ENCODE results near the gene ITGB5. TPM values are rescaled to one million over a fixed set of nuclear protein-coding genes. Genes with fewer than 3 reads are reported as not detected.

ITGB5 gene
- total and polyA plus RNA-seq, 4 donors: 21.0 to 126 (median 43.7) TPM

DNA sequence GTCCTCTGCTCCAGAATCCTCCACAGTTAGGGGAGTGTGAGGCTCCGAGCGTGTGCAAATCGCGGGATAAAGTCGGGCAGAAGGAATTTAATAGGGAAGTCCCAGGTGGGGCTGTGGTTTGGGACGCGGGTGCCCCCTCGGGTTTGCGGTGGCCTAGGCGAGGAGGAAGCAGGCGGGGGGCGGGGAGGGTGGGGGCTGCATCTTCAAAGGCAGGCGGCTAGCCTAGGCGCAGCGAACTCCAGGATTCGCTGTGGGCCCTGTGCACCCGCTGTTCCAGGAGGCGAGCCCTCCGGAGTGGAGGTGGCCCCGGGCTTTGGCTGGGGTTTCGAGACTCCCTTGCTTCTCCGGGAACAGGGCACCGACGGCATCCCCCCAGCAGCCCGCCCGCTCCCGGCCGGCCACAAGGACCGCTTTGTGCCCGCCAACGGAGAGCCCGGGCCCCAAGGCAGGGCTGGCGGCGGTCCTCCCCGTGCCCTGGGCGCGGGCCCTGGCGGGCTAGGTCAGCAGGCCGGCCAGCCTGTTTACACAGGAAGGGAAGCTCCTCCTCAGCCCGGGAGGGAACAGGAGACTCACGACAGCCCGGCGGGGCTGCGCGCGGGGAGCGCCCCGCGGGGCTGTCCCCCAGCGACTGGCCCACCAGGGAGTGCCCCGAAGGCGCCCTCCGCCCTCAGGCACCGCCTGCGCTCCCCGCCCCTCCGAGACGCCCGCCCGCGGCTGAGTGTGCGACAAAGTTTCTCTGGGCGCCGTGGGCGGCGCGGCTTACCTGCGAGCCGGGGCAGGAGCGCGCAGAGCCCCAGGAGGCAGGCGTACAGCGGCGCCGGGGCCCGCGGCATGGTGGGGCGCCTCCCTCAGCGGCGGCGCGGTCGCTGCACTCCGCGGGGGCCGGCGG is 753 bp downstream of the ITGB5 start:
- Histone ChIP-seq H3K9me3 (ENCODE audit: control insufficient read depth in 4 of 4, insufficient read depth in 3 of 4, low read length in 3 of 4) (no peaks in the 10 kb centered on the region), H3K27ac (ENCODE audit: low read depth in 1 of 2, low read length in 1 of 2) (peak overlapping the region; percentile 87 to 99), H3K4me3 (peak overlapping the region; percentile 68), H3K9ac (ENCODE audit: insufficient read depth in 1 of 2, low read length in 2 of 2) (peak overlapping the region in 1 of 2 donors; percentile 17), H3K27me3 (ENCODE audit: control insufficient read depth in 3 of 3, insufficient read depth in 3 of 3, low read length in 2 of 3) (no peaks in the 10 kb centered on the region), H3K36me3 (ENCODE audit: control insufficient read depth in 4 of 4, insufficient read depth in 4 of 4, low read length in 4 of 4) (peaks cover 0 to 3% (median 0%) of the 10 kb centered on the region in 4 donors), H3K4me1 (ENCODE audit: control insufficient read depth in 5 of 5, insufficient read depth in 5 of 5, low read length in 5 of 5) (peaks cover 0 to 20% (median 2%) of the 10 kb centered on the region in 5 donors)
- TF ChIP-seq, protein P1, sequence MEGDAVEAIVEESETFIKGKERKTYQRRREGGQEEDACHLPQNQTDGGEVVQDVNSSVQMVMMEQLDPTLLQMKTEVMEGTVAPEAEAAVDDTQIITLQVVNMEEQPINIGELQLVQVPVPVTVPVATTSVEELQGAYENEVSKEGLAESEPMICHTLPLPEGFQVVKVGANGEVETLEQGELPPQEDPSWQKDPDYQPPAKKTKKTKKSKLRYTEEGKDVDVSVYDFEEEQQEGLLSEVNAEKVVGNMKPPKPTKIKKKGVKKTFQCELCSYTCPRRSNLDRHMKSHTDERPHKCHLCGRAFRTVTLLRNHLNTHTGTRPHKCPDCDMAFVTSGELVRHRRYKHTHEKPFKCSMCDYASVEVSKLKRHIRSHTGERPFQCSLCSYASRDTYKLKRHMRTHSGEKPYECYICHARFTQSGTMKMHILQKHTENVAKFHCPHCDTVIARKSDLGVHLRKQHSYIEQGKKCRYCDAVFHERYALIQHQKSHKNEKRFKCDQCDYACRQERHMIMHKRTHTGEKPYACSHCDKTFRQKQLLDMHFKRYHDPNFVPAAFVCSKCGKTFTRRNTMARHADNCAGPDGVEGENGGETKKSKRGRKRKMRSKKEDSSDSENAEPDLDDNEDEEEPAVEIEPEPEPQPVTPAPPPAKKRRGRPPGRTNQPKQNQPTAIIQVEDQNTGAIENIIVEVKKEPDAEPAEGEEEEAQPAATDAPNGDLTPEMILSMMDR (IDR thresholded peaks at IDR 0.05; ENCODE audit: control extremely low read depth, extremely low read depth): no peak
- WGBS, 2 donors: 2 to 3% methylated on average over 54 to 87 of the region's 87 CpGs
- peak; percentile 48 for ATAC-seq (ENCODE audit: insufficient read depth, low FRiP score)
- DNase-seq: peak; percentile 48 to 63 (median 50)

DNA sequence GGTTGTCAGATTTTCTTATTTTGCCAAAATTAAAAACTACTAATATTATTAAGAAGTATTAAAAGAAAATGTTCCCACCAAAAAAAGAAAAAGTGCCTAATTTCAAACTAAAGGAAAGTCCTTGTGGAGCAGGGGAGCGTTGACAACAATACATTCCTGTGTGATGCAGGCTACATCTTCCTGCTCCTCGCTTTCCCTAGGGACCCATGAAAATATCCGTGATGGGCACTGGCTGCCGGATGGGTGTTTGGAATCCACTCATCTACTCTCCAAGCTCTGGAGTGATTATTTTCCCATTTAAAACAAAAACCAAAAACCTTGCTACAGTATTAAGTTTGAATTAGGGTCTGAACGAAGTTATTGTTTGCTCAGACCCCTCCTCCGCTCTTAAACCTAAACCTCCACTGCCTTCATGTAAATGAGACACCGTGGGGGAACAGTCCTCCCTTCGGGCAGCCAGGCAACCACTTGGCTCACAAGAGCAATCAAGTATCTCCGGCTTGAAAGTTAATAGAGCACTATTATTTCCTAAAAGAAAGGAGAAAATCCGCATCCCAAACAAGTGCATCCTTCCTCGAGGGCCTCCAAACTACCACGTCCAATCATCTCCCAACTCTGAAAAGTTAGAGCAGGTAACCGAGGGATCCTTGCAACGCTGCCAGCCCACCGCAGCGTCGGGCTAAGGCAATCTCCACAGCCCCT is 1.5 kb downstream of the ITGB5 start:
- DNase-seq: peak; percentile 16 to 33 (median 23)
- Histone ChIP-seq H3K9me3 (ENCODE audit: control insufficient read depth in 4 of 4, insufficient read depth in 3 of 4, low read length in 3 of 4) (no peaks in the 10 kb centered on the region), H3K4me3 (peak overlapping the region; percentile 4), H3K27ac (ENCODE audit: low read depth in 1 of 2, low read length in 1 of 2) (peak overlapping the region in 1 of 2 donors; percentile 62), H3K27me3 (ENCODE audit: control insufficient read depth in 3 of 3, insufficient read depth in 3 of 3, low read length in 2 of 3) (no peaks in the 10 kb centered on the region), H3K36me3 (ENCODE audit: control insufficient read depth in 4 of 4, insufficient read depth in 4 of 4, low read length in 4 of 4) (peaks cover 0 to 3% (median 0%) of the 10 kb centered on the region in 4 donors), H3K9ac (ENCODE audit: insufficient read depth in 1 of 2, low read length in 2 of 2) (peak overlapping the region in 1 of 2 donors; percentile 17), H3K4me1 (ENCODE audit: control insufficient read depth in 5 of 5, insufficient read depth in 5 of 5, low read length in 5 of 5) (peaks cover 0 to 20% (median 2%) of the 10 kb centered on the region in 5 donors)
- 42 to 52% methylated on average over 17 of the region's 17 CpGs for WGBS, 2 donors
- no peak for ATAC-seq (ENCODE audit: insufficient read depth, low FRiP score)
- TF ChIP-seq, protein P1 (IDR thresholded peaks at IDR 0.05; ENCODE audit: control extremely low read depth, extremely low read depth): no peak

DNA sequence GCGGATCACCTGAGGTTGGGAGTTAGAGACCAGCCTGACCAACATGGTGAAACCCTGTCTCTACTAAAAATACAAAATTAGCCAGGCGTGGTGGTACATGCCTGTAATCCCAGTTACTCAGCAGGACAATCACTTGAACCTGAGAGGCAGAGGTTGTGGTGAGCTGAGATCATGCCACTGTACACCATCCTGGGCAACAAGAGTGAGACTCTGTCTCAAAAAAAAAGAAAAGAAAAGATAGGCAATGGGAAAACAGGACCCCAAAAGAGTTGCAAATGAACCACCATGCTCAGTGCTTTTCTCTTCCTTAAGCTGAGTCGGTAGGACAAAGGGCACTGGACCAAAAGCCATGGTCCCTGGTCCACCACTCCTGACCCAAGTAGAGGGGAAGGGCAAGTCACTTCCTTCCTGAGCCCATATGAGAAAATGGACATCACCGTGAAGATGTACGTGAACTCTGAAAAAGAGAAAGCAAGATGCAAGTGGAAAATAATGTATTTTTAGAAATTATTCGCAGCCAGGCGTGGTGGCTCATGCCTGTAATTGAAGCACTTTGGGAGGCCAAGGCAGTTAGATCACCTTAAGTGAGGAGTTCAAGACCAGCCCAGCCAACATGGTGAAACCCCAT is 2.6 kb downstream of the ITGB5 start:
- ATAC-seq (ENCODE audit: insufficient read depth, low FRiP score) (no peak), DNase-seq (no peak)
- Histone ChIP-seq H3K27ac (ENCODE audit: low read depth in 1 of 2, low read length in 1 of 2) (no peak overlapping the region), H3K4me3 (no peak overlapping the region), H3K9ac (ENCODE audit: insufficient read depth in 1 of 2, low read length in 2 of 2) (no peak overlapping the region), H3K27me3 (ENCODE audit: control insufficient read depth in 3 of 3, insufficient read depth in 3 of 3, low read length in 2 of 3) (no peaks in the 10 kb centered on the region), H3K36me3 (ENCODE audit: control insufficient read depth in 4 of 4, insufficient read depth in 4 of 4, low read length in 4 of 4) (peaks cover 0 to 3% (median 0%) of the 10 kb centered on the region in 4 donors), H3K9me3 (ENCODE audit: control insufficient read depth in 4 of 4, insufficient read depth in 3 of 4, low read length in 3 of 4) (no peaks in the 10 kb centered on the region), H3K4me1 (ENCODE audit: control insufficient read depth in 5 of 5, insufficient read depth in 5 of 5, low read length in 5 of 5) (peaks cover 0 to 20% (median 2%) of the 10 kb centered on the region in 5 donors)
- 71 to 74% methylated on average over 7 of the region's 7 CpGs for WGBS, 2 donors
- TF ChIP-seq, protein P1 (IDR thresholded peaks at IDR 0.05; ENCODE audit: control extremely low read depth, extremely low read depth): no peak

All from lung (tissue), 12 donors.